ENCODE data around the gene DDB1. TPM values are rescaled to one million over a fixed set of nuclear protein-coding genes. Genes with fewer than 3 reads are reported as not detected.

Gene DDB1
- total and polyA plus RNA-seq, 5 experiments from 2014 or later: 105 to 184 (median 125) TPM

- H3K9me3 Mint-ChIP-seq: no peaks in the 10 kb centered on the region
- H3K27ac Mint-ChIP-seq: no peak overlapping the region
- DNase-seq: no peak
- no peaks in the 10 kb centered on the region for H3K27me3 Mint-ChIP-seq
- POLR2A ChIA-PET: interaction anchor here (2.0 kb wide), 1 partner anchor 19 kb away, joined by 7 read pairs; the partner anchor contains the start of genes CYB561A3 and TMEM138
- ATAC-seq: no peak
- H3K4me3 Mint-ChIP-seq: no peak overlapping the region
- H3K4me1 Mint-ChIP-seq: peaks cover 0 to 8% (median under 1%) of the 10 kb centered on the region in 4 donors
- H3K36me3 Mint-ChIP-seq: peaks cover 0 to 14% (median 10%) of the 10 kb centered on the region in 3 donors
Measured at GRCh38 chr11:61342207-61342803, 9.4 kb upstream of the DDB1 start.

- no peak for DNase-seq
- Mint-ChIP-seq H3K4me3 (no peak overlapping the region), H3K4me1 (peaks cover 2 to 13% (median 3%) of the 10 kb centered on the region in 4 donors), H3K36me3 (peaks cover 0 to 10% (median 7%) of the 10 kb centered on the region in 3 donors), H3K27me3 (no peaks in the 10 kb centered on the region), H3K27ac (peak overlapping the region in 1 of 10 donors; percentile 15), H3K9me3 (no peaks in the 10 kb centered on the region)
- ATAC-seq: no peak
- POLR2A ChIA-PET: interaction anchor here (2.0 kb wide), 1 partner anchor 20 kb away, joined by 7 read pairs; the partner anchor contains the start of genes CYB561A3 and TMEM138
Measured at GRCh38 chr11:61341706-61342105, 8.8 kb upstream of the DDB1 start.

GRCh38 chr11:61340979-61341378 lies 8.1 kb upstream of the DDB1 start:
- ATAC-seq (no peak), DNase-seq (no peak)
- Mint-ChIP-seq H3K4me3 (no peak overlapping the region), H3K27ac (peak overlapping the region in 1 of 10 donors; percentile 14), H3K36me3 (peaks cover 0 to 8% (median 7%) of the 10 kb centered on the region in 3 donors), H3K27me3 (no peaks in the 10 kb centered on the region), H3K4me1 (peaks cover 8 to 13% (median 10%) of the 10 kb centered on the region in 4 donors), H3K9me3 (no peaks in the 10 kb centered on the region)
- POLR2A ChIA-PET: interaction anchor here (2.0 kb wide), 1 partner anchor 20 kb away, joined by 7 read pairs; the partner anchor contains the start of genes CYB561A3 and TMEM138

- Mint-ChIP-seq H3K9me3 (no peaks in the 10 kb centered on the region), H3K36me3 (peaks cover 0 to 8% (median 7%) of the 10 kb centered on the region in 3 donors), H3K27ac (peak overlapping the region in 1 of 10 donors; percentile 15), H3K4me1 (peaks cover 13% of the 10 kb centered on the region in 4 donors), H3K27me3 (no peaks in the 10 kb centered on the region), H3K4me3 (no peak overlapping the region)
- no peak for ATAC-seq
- POLR2A ChIA-PET: no interaction called here
- no peak for DNase-seq
Measured at GRCh38 chr11:61339490-61339878, 6.6 kb upstream of the DDB1 start.

GRCh38 chr11:61338783-61339489 lies 6.0 kb upstream of the DDB1 start:
- Mint-ChIP-seq H3K9me3 (no peaks in the 10 kb centered on the region), H3K36me3 (peaks cover 0 to 8% (median 7%) of the 10 kb centered on the region in 3 donors), H3K4me1 (peaks cover 13 to 19% (median 16%) of the 10 kb centered on the region in 4 donors), H3K4me3 (no peak overlapping the region), H3K27ac (no peak overlapping the region), H3K27me3 (no peaks in the 10 kb centered on the region)
- POLR2A ChIA-PET: interaction anchor here (3.9 kb wide), 1 partner anchor 23 kb away, joined by 42 read pairs; the partner anchor contains the start of genes CYB561A3 and TMEM138
- DNase-seq (no peak), ATAC-seq (no peak)

- peak overlapping the region in 1 of 10 donors; percentile 43 for H3K27ac Mint-ChIP-seq
- POLR2A ChIA-PET: interaction anchor here (3.9 to 5.3 kb wide), 3 partner anchors 25 to 54 kb away, joined by 42 to 63 read pairs (median 62); partner anchors contain the start of genes CYB561A3, TMEM138 and TMEM216
- H3K9me3 Mint-ChIP-seq: no peaks in the 10 kb centered on the region
- H3K27me3 Mint-ChIP-seq: no peaks in the 10 kb centered on the region
- DNase-seq (no peak), ATAC-seq (no peak)
- H3K36me3 Mint-ChIP-seq: peaks cover 0 to 8% (median 7%) of the 10 kb centered on the region in 3 donors
- peaks cover 17 to 27% (median 25%) of the 10 kb centered on the region in 4 donors for H3K4me1 Mint-ChIP-seq
- H3K4me3 Mint-ChIP-seq: no peak overlapping the region
Measured at GRCh38 chr11:61337706-61338470, 5.0 kb upstream of the DDB1 start.

- Mint-ChIP-seq H3K27ac (peak overlapping the region in 9 of 10 donors; percentile 77 to 99 (median 90)), H3K4me3 (peak overlapping the region in 3 of 10 donors; percentile 1 to 45 (median 33)), H3K36me3 (peaks cover 0 to 10% (median 3%) of the 10 kb centered on the region in 3 donors), H3K4me1 (peaks cover 28 to 41% (median 40%) of the 10 kb centered on the region in 4 donors), H3K27me3 (no peaks in the 10 kb centered on the region), H3K9me3 (no peaks in the 10 kb centered on the region)
- POLR2A ChIA-PET: interaction anchor here (0.6 to 5.3 kb wide), 7 partner anchors 26 to 93 kb away, joined by 3 to 63 read pairs (median 16); partner anchors contain the start of genes CPSF7, CYB561A3, SDHAF2 and TMEM138
- DNase-seq: peak; percentile 73 to 89 (median 84)
- ATAC-seq: peak; percentile 53 to 57
Measured at GRCh38 chr11:61336171-61336935, 3.4 kb upstream of the DDB1 start.

- no peaks in the 10 kb centered on the region for H3K27me3 Mint-ChIP-seq
- H3K27ac Mint-ChIP-seq: peak overlapping the region in 9 of 10 donors; percentile 41 to 99 (median 87)
- DNase-seq (no peak), ATAC-seq (no peak)
- POLR2A ChIA-PET: interaction anchor here (1.2 to 5.3 kb wide), 6 partner anchors 27 to 94 kb away, joined by 3 to 63 read pairs (median 29); partner anchors contain the start of genes CPSF7, CYB561A3, SDHAF2 and TMEM138
- H3K9me3 Mint-ChIP-seq: no peaks in the 10 kb centered on the region
- H3K4me3 Mint-ChIP-seq: peak overlapping the region in 2 of 10 donors; percentile 29 to 33
- peaks cover 32 to 51% (median 49%) of the 10 kb centered on the region in 4 donors for H3K4me1 Mint-ChIP-seq
- peaks cover 0 to 16% (median 0%) of the 10 kb centered on the region in 3 donors for H3K36me3 Mint-ChIP-seq
Measured at GRCh38 chr11:61335355-61335710, 2.4 kb upstream of the DDB1 start.

GRCh38 chr11:61334434-61335354 lies 1.8 kb upstream of the DDB1 start:
- POLR2A ChIA-PET: interaction anchor here (1.4 to 5.3 kb wide), 8 partner anchors 24 to 95 kb away, joined by 3 to 63 read pairs (median 32); partner anchors contain the start of genes CPSF7, CYB561A3, SDHAF2 and TMEM138
- peak overlapping the region in 9 of 10 donors; percentile 96 to 100 (median 98) for H3K27ac Mint-ChIP-seq
- H3K27me3 Mint-ChIP-seq: no peaks in the 10 kb centered on the region
- no peak for ATAC-seq
- H3K36me3 Mint-ChIP-seq: peaks cover 0 to 23% (median 0%) of the 10 kb centered on the region in 3 donors
- H3K9me3 Mint-ChIP-seq: no peaks in the 10 kb centered on the region
- peak overlapping the region; percentile 84 to 99 (median 96) for H3K4me3 Mint-ChIP-seq
- H3K4me1 Mint-ChIP-seq: peaks cover 38 to 57% (median 56%) of the 10 kb centered on the region in 4 donors
- DNase-seq: no peak

GRCh38 chr11:61333550-61334433 lies 887 bp upstream of the DDB1 start:
- H3K27me3 Mint-ChIP-seq: no peaks in the 10 kb centered on the region
- H3K9me3 Mint-ChIP-seq: no peaks in the 10 kb centered on the region
- POLR2A ChIA-PET: interaction anchor here (0.6 to 5.3 kb wide), 11 partner anchors 14 to 159 kb away, joined by 3 to 63 read pairs (median 6); partner anchors contain the start of genes CPSF7, CYB561A3, SDHAF2 and TMEM138
- H3K27ac Mint-ChIP-seq: peak overlapping the region; percentile 96 to 100 (median 98)
- peaks cover 41 to 65% (median 64%) of the 10 kb centered on the region in 4 donors for H3K4me1 Mint-ChIP-seq
- ATAC-seq (no peak), DNase-seq (peak in 2 of 10 donors; percentile 8 to 19)
- peak overlapping the region; percentile 84 to 99 (median 96) for H3K4me3 Mint-ChIP-seq
- peaks cover 0 to 29% (median 2%) of the 10 kb centered on the region in 3 donors for H3K36me3 Mint-ChIP-seq

All from naive thymus-derived CD8-positive, alpha-beta T cell (primary cell).